HCT116 (cell line): ENCODE measurements around the gene ATXN1. TPM values are rescaled to one million over a fixed set of nuclear protein-coding genes. Genes with fewer than 3 reads are reported as not detected.

Experiments
- ATAC-seq: fragments of 200-7000 bp; cut with Tn5 transposase; 2 replicates; pipeline ENCODE4 v1.9.1; 2020; ENCODE audit warnings: mild to moderate bottlenecking, moderate library complexity
- BruUV-seq: library from RNA; stranded (reverse); fragments of 400-500 nt; replicated peaks from 2 replicates; lab custom pipeline; 2021; lab: Mats Ljungman, UMichigan
- CTCF ChIA-PET: fragments of 300-600 bp; sonication (Branson Sonifier 250); formaldehyde crosslinking; loops from one replicate; lab custom pipeline; 2021; ENCODE audit warnings: antibody characterized with exemption; lab: Charles Lee
- POLR2A ChIA-PET: fragments of 300-600, 350-600 bp; sonication (Branson Sonifier 250); formaldehyde crosslinking; loops from one replicate; lab custom pipeline; 2021; ENCODE audit warnings: antibody characterized with exemption; lab: Charles Lee
- RAD21 ChIA-PET, 2 experiments: fragments of 300-600 bp; sonication (Branson Sonifier 250); formaldehyde crosslinking; loops; one replicate each; lab custom pipeline; 2023; ENCODE audit warnings: low total read pairs in 2 of 2; ENCODE audit not compliant: uncharacterized antibody in 2 of 2, unreplicated experiment in 2 of 2, low non-redundant PET in 1 of 2; lab: Charles Lee
- DNase-seq: peaks from one replicate; pipeline ENCODE4 v3.0.0-alpha.2; 2010; ENCODE audit warnings: low read depth, low spot score
- H2AFZ ChIP-seq: fragments of 200-600 bp; shearing (Covaris generic), sonication (generic); 2 replicates; pipeline ENCODE4 v1.6.1; 2017; ENCODE audit warnings: low read depth, mixed run types, mixed read lengths, antibody characterized with exemption, low read length; ENCODE audit not compliant: poor library complexity, severe bottlenecking
- H3K27ac ChIP-seq: 2 replicates; pipeline ENCODE4 v1.5.1; 2012; ENCODE audit warnings: low read depth, low read length
- H3K27me3 ChIP-seq: fragments of 200-600 bp; sonication (generic); 2 replicates; pipeline ENCODE4 v1.6.1; 2016; ENCODE audit warnings: mixed run types, low read length, mixed read lengths; ENCODE audit not compliant: insufficient read depth
- H3K36me3 ChIP-seq, 2 experiments: fragments of 200-500 bp in 1 of 2; fragments of 200-600 bp in 1 of 2; sonication (Bioruptor generic) in 1 of 2; sonication (generic) in 1 of 2; 2 replicates each; pipeline versions ENCODE4 v1.5.1 to v1.6.1; 2014 to 2016; ENCODE audit warnings: low read length in 2 of 2, inconsistent platforms in 1 of 2, mixed read lengths in 1 of 2, mixed run types in 1 of 2; ENCODE audit not compliant: insufficient read depth in 2 of 2, control insufficient read depth in 1 of 2
- H3K4me1 ChIP-seq, 2 experiments: fragments of 200-600 bp in 1 of 2; sonication (generic) in 1 of 2; 2 replicates each; pipeline versions ENCODE4 v1.5.1 to v1.6.1; 2012 to 2017; ENCODE audit warnings: low read length in 2 of 2, inconsistent platforms in 1 of 2, mild to moderate bottlenecking in 1 of 2, mixed read lengths in 1 of 2, mixed run types in 1 of 2, moderate library complexity in 1 of 2; ENCODE audit not compliant: insufficient read depth in 2 of 2, control insufficient read depth in 1 of 2
- H3K4me2 ChIP-seq: fragments of 200-600 bp; sonication (generic); 2 replicates; pipeline ENCODE4 v1.6.1; 2017; ENCODE audit warnings: mixed run types, low read length, mixed read lengths
- H3K4me3 ChIP-seq, 2 experiments: fragments of 200-600 bp in 1 of 2; sonication (generic) in 1 of 2; replicated peaks in 1 of 2; 2 replicates each; pipeline ENCODE4 v1.5.1; 2011 to 2016; ENCODE audit warnings: low read length in 2 of 2, control low read depth in 1 of 2, low read depth in 1 of 2, mild to moderate bottlenecking in 1 of 2, mixed read lengths in 1 of 2, mixed run types in 1 of 2
- H3K79me2 ChIP-seq: fragments of 200-600 bp; sonication (generic); 2 replicates; pipeline ENCODE4 v1.6.1; 2017; ENCODE audit warnings: mild to moderate bottlenecking, mixed run types, low read length, moderate library complexity, mixed read lengths; ENCODE audit not compliant: insufficient read depth
- H3K9ac ChIP-seq: fragments of 200-600 bp; sonication (generic); 2 replicates; pipeline ENCODE4 v1.6.1; 2016; ENCODE audit warnings: low read length, mixed read lengths
- H3K9me2 ChIP-seq: fragments of 200-600 bp; sonication (generic), shearing (Covaris generic); 2 replicates; pipeline ENCODE4 v1.6.1; 2017; ENCODE audit warnings: mixed run types, mild to moderate bottlenecking, moderate library complexity; ENCODE audit not compliant: insufficient read depth
- H3K9me3 ChIP-seq, 2 experiments: fragments of 200-500 bp in 1 of 2; fragments of 200-600 bp in 1 of 2; sonication (Bioruptor generic) in 1 of 2; sonication (generic) in 1 of 2; 2 replicates each; pipeline ENCODE4 v1.6.1; 2014 to 2017; ENCODE audit warnings: low read length in 2 of 2, mixed read lengths in 2 of 2, inconsistent platforms in 1 of 2, low read depth in 1 of 2, mild to moderate bottlenecking in 1 of 2, mixed run types in 1 of 2, moderate library complexity in 1 of 2; ENCODE audit not compliant: control insufficient read depth in 1 of 2, insufficient read depth in 1 of 2
- H4K20me1 ChIP-seq: fragments of 200-600 bp; sonication (generic), shearing (Covaris generic); 2 replicates; pipeline ENCODE4 v1.6.1; 2017; ENCODE audit warnings: mixed run types, mild to moderate bottlenecking, moderate library complexity; ENCODE audit not compliant: insufficient read depth
- ATF3 ChIP-seq: IDR thresholded peaks from 2 replicates; pipeline ENCODE4 v1.6.1; 2012
- CEBPB ChIP-seq: IDR thresholded peaks from 2 replicates; pipeline ENCODE4 v1.6.1; 2012; ENCODE audit warnings: low read depth
- CTCF ChIP-seq, 3 experiments: fragments of 200-600 bp in 1 of 3; sonication (generic) in 1 of 3; IDR thresholded peaks in 2 of 3; conservative IDR thresholded peaks in 1 of 3; 2 replicates each; pipeline ENCODE4 v1.5.1; 2012 to 2017; ENCODE audit warnings: low read depth in 2 of 3, low read length in 2 of 3, antibody characterized with exemption in 1 of 3, borderline replicate concordance in 1 of 3, control low read depth in 1 of 3, mild to moderate bottlenecking in 1 of 3, mixed read lengths in 1 of 3, mixed run types in 1 of 3, moderate library complexity in 1 of 3; ENCODE audit not compliant: insufficient read depth in 1 of 3
- EGR1 ChIP-seq: IDR thresholded peaks from 2 replicates; pipeline ENCODE4 v1.6.1; 2012; ENCODE audit warnings: low read depth
- ELF1 ChIP-seq: IDR thresholded peaks from 2 replicates; pipeline ENCODE4 v1.6.1; 2012; ENCODE audit warnings: low read depth, borderline replicate concordance
- EZH2 ChIP-seq: fragments of 200-600 bp; sonication (generic); IDR thresholded peaks from 2 replicates; pipeline ENCODE4 v1.6.1; 2017; ENCODE audit warnings: antibody characterized with exemption, mixed run types
- JUND ChIP-seq: IDR thresholded peaks from 2 replicates; pipeline ENCODE4 v1.6.1; 2012
- MAX ChIP-seq: IDR thresholded peaks from 2 replicates; pipeline ENCODE4 v1.6.1; 2012
- POLR2A ChIP-seq: IDR thresholded peaks from 2 replicates; pipeline ENCODE4 v1.7.0; 2011; ENCODE audit warnings: borderline replicate concordance; ENCODE audit not compliant: insufficient read depth, insufficient read length; ENCODE audit errors: extremely low read depth
- POLR2AphosphoS5 ChIP-seq: IDR thresholded peaks from 2 replicates; pipeline ENCODE4 v1.6.1; 2011; ENCODE audit warnings: mild to moderate bottlenecking, low read depth, low read length, moderate library complexity
- RAD21 ChIP-seq: IDR thresholded peaks from 2 replicates; pipeline ENCODE4 v1.6.1; 2012; ENCODE audit warnings: low read depth, mild to moderate bottlenecking
- SIN3A ChIP-seq: IDR thresholded peaks from 2 replicates; pipeline ENCODE4 v1.6.1; 2012; ENCODE audit warnings: low read depth
- SP1 ChIP-seq: IDR thresholded peaks from 2 replicates; pipeline ENCODE4 v1.6.1; 2012; ENCODE audit warnings: low read depth
- SRF ChIP-seq: IDR thresholded peaks from 2 replicates; pipeline ENCODE4 v1.6.1; 2012; ENCODE audit warnings: low read depth
- ZNF274 ChIP-seq: fragments of 200-500 bp; sonication (Bioruptor generic); IDR thresholded peaks from 2 replicates; pipeline ENCODE4 v1.6.1; 2014; ENCODE audit warnings: mild to moderate bottlenecking, low read depth, low read length, inconsistent platforms
- intact Hi-C: fragments of 100-400 bp; cut with micrococcal nuclease; formaldehyde crosslinking; loops from 2 replicates; pipeline ENCODE4 v1.10.0; 2022
- total RNA-seq: library from RNA; stranded (reverse); gene quantifications from one replicate; pipeline ENCODE4 v1.2.1, GENCODE V29; 2021; ENCODE audit not compliant: unreplicated experiment

Gene ATXN1
- total RNA-seq, 1 experiment from 2014 or later, result 21.0 TPM

GRCh38 chr6:16253399-16254144 lies 507.7 kb downstream of the ATXN1 start:
- no peak overlapping the region for H3K9ac ChIP-seq
- H3K27ac ChIP-seq, result no peak overlapping the region
- no peaks in the 10 kb centered on the region for H3K9me2 ChIP-seq
- H2AFZ ChIP-seq, result no peak overlapping the region
- no peaks in the 10 kb centered on the region for H3K9me3 ChIP-seq
- no peaks in the 10 kb centered on the region for H3K27me3 ChIP-seq
- peaks cover 2 to 9% of the 10 kb centered on the region in 2 experiments; a peak in 1 of 4 replicates for H3K36me3 ChIP-seq
- no TSS peak for BruUV-seq
- intact Hi-C loops, result no loop called here
- ChIA-PET CTCF (no interaction called here), POLR2A (no interaction called here), RAD21 (no interaction called here)
- H3K79me2 ChIP-seq, result no peaks in the 10 kb centered on the region
- no peak for TF ChIP-seq CTCF (IDR thresholded peaks at IDR 0.05 in 2 of 3, conservative IDR thresholded peaks at IDR 0.05 in 1 of 3; ENCODE audit: borderline replicate concordance in 1 of 3, insufficient read depth in 1 of 3, low read depth in 2 of 3, low read length in 2 of 3)
- no peak for TF ChIP-seq SIN3A
- no peak for TF ChIP-seq RAD21
- TF ChIP-seq SP1, result no peak
- no peak for TF ChIP-seq SRF
- H3K4me2 ChIP-seq, result no peak overlapping the region
- ATAC-seq (no peak), DNase-seq (no peak)
- no peaks in the 10 kb centered on the region for H3K4me1 ChIP-seq
- no peak overlapping the region for H3K4me3 ChIP-seq
- no peaks in the 10 kb centered on the region for H4K20me1 ChIP-seq

GRCh38 chr6:16252686-16253299 lies 508.5 kb downstream of the ATXN1 start:
- Histone ChIP-seq H3K9me3 (no peaks in the 10 kb centered on the region), H3K27ac (no peak overlapping the region), H4K20me1 (no peaks in the 10 kb centered on the region), H3K79me2 (no peaks in the 10 kb centered on the region), H3K4me2 (no peak overlapping the region), H3K27me3 (no peaks in the 10 kb centered on the region), H2AFZ (no peak overlapping the region), H3K9me2 (no peaks in the 10 kb centered on the region), H3K4me1 (no peaks in the 10 kb centered on the region), H3K4me3 (no peak overlapping the region), H3K36me3 (peaks cover 3 to 7% of the 10 kb centered on the region in 2 experiments; a peak in 2 of 4 replicates), H3K9ac (no peak overlapping the region)
- POLR2A ChIA-PET, result no interaction called here
- BruUV-seq, result no TSS peak
- CTCF ChIA-PET, result no interaction called here
- DNase-seq (no peak), ATAC-seq (no peak)
- RAD21 ChIA-PET, result no interaction called here
- intact Hi-C loops, result no loop called here
- TF ChIP-seq RAD21 (no peak), JUND (no peak), SIN3A (no peak), ZNF274 (no peak), ELF1 (no peak), POLR2A (no peak), EZH2 (no peak), MAX (no peak), EGR1 (no peak), CEBPB (no peak), ATF3 (no peak), POLR2AphosphoS5 (no peak), CTCF (IDR thresholded peaks at IDR 0.05 in 2 of 3, conservative IDR thresholded peaks at IDR 0.05 in 1 of 3; ENCODE audit: borderline replicate concordance in 1 of 3, insufficient read depth in 1 of 3, low read depth in 2 of 3, low read length in 2 of 3) (no peak)
